ENCODE data around the gene ARHGEF26. TPM values are rescaled to one million over a fixed set of nuclear protein-coding genes. Genes with fewer than 3 reads are reported as not detected.

The ARHGEF26 gene
- polyA plus RNA-seq, 3 donors = 0.05 TPM; not detected in 2

GRCh38 chr3:154089421-154090420, 31.5 kb upstream of the ARHGEF26 start:
- no peak overlapping the region for H3K4me3 Mint-ChIP-seq
- H3K27ac Mint-ChIP-seq = no peak overlapping the region
- no peak overlapping the region for H3K27ac ChIP-seq (ENCODE audit: low read depth in 1 of 2, low read length in 2 of 2)
- no peak overlapping the region for H3K4me3 ChIP-seq (replicated peaks in 1 of 3; ENCODE audit: low read depth in 2 of 3, low read length in 3 of 3)
- H2AFZ ChIP-seq (ENCODE audit: insufficient read depth, low read depth, low read length, poor library complexity, severe bottlenecking) = no peak overlapping the region
- H3K9ac ChIP-seq (ENCODE audit: insufficient read depth, low read length, poor library complexity, severe bottlenecking) = no peak overlapping the region
- no peaks in the 10 kb centered on the region for H3K4me1 Mint-ChIP-seq
- no peaks in the 10 kb centered on the region for H4K20me1 ChIP-seq (ENCODE audit: insufficient read depth, low read length)
- no peak for TF ChIP-seq CTCF (IDR thresholded peaks at IDR 0.05)
- no peak for DNase-seq
- no peaks in the 10 kb centered on the region for H3K36me3 ChIP-seq (replicated peaks in 1 of 2; ENCODE audit: control insufficient read depth in 1 of 2, insufficient read depth in 2 of 2, low read length in 2 of 2)
- 79% methylated on average over 6 of the region's 14 CpGs for WGBS (ENCODE audit: insufficient coverage)
- no peak overlapping the region for H3K4me2 ChIP-seq (replicated peaks; ENCODE audit: extremely low read depth, low read length, poor library complexity, severe bottlenecking)
- H3K9me3 ChIP-seq (replicated peaks in 1 of 2; ENCODE audit: control insufficient read depth in 1 of 2, insufficient read depth in 1 of 2, low read length in 2 of 2) = peaks cover 0 to 4% of the 10 kb centered on the region in 2 donors
- no peaks in the 10 kb centered on the region for H3K27me3 ChIP-seq (ENCODE audit: control insufficient read depth in 2 of 2, insufficient read depth in 2 of 2, low read length in 2 of 2)
- H3K9me3 Mint-ChIP-seq = peaks cover 0 to 10% (median 3%) of the 10 kb centered on the region in 7 donors
- H3K36me3 Mint-ChIP-seq = no peaks in the 10 kb centered on the region
- intact Hi-C loops (cut with micrococcal nuclease) = no loop called here
- no peaks in the 10 kb centered on the region for H3K79me2 ChIP-seq (ENCODE audit: insufficient read depth, low read length)
- no peaks in the 10 kb centered on the region for H3K27me3 Mint-ChIP-seq (ENCODE audit: low read depth in 3 of 3)
- H3K4me1 ChIP-seq (ENCODE audit: control insufficient read depth in 1 of 2, insufficient read depth in 2 of 2, low read length in 2 of 2) = no peaks in the 10 kb centered on the region

- Histone ChIP-seq H3K4me2 (replicated peaks; ENCODE audit: extremely low read depth, low read length, poor library complexity, severe bottlenecking) (no peak overlapping the region), H4K20me1 (ENCODE audit: insufficient read depth, low read length) (no peaks in the 10 kb centered on the region), H2AFZ (ENCODE audit: insufficient read depth, low read depth, low read length, poor library complexity, severe bottlenecking) (no peak overlapping the region), H3K27me3 (ENCODE audit: control insufficient read depth in 2 of 2, insufficient read depth in 2 of 2, low read length in 2 of 2) (no peaks in the 10 kb centered on the region), H3K36me3 (replicated peaks in 1 of 2; ENCODE audit: control insufficient read depth in 1 of 2, insufficient read depth in 2 of 2, low read length in 2 of 2) (no peaks in the 10 kb centered on the region), H3K9me3 (replicated peaks in 1 of 2; ENCODE audit: control insufficient read depth in 1 of 2, insufficient read depth in 1 of 2, low read length in 2 of 2) (no peaks in the 10 kb centered on the region), H3K27ac (ENCODE audit: low read depth in 1 of 2, low read length in 2 of 2) (no peak overlapping the region), H3K4me3 (replicated peaks in 1 of 3; ENCODE audit: low read depth in 2 of 3, low read length in 3 of 3) (no peak overlapping the region), H3K79me2 (ENCODE audit: insufficient read depth, low read length) (no peaks in the 10 kb centered on the region), H3K4me1 (ENCODE audit: control insufficient read depth in 1 of 2, insufficient read depth in 2 of 2, low read length in 2 of 2) (no peaks in the 10 kb centered on the region), H3K9ac (ENCODE audit: insufficient read depth, low read length, poor library complexity, severe bottlenecking) (no peak overlapping the region)
- intact Hi-C loops (cut with micrococcal nuclease) = no loop called here
- no peak for TF ChIP-seq CTCF (IDR thresholded peaks at IDR 0.05)
- no peaks in the 10 kb centered on the region for H3K4me1 Mint-ChIP-seq
- peaks cover 0 to 3% (median 2%) of the 10 kb centered on the region in 7 donors for H3K9me3 Mint-ChIP-seq
- H3K4me3 Mint-ChIP-seq = no peak overlapping the region
- DNase-seq = no peak
- H3K36me3 Mint-ChIP-seq = no peaks in the 10 kb centered on the region
- WGBS (ENCODE audit: insufficient coverage) = 100% methylated on average over 4 of the region's 7 CpGs
- peaks cover 0 to 2% (median 0%) of the 10 kb centered on the region in 3 donors for H3K27me3 Mint-ChIP-seq (ENCODE audit: low read depth in 3 of 3)
- H3K27ac Mint-ChIP-seq = peak overlapping the region in 1 of 7 donors; percentile 47
Measured at GRCh38 chr3:154094051-154094450, 27.1 kb upstream of the ARHGEF26 start.
